Activated naive CD4-positive, alpha-beta T cell (primary cell): Measurements from ENCODE around the gene TMTC2.
"Not testable (repeated sequence)": the region's sequence is repeated elsewhere in the genome, so short reads cannot be mapped to it uniquely, and the experiment has no call there.

Experiments used
- DNase-seq, 4 experiments: peaks; one replicate each; lab custom pipeline; 2025; lab: John Stamatoyannopoulos, UW

The TMTC2 gene

GRCh38 chr12:83082690-83083276, 396.1 kb downstream of the TMTC2 start:
- DNase-seq = no peak

- DNase-seq = no peak
Observed at GRCh38 chr12:83083616-83084015, 396.9 kb downstream of the TMTC2 start.

- no peak for DNase-seq
Observed at GRCh38 chr12:83084516-83085234, 398.0 kb downstream of the TMTC2 start.

GRCh38 chr12:83086023-83086422, 399.3 kb downstream of the TMTC2 start:
- no peak for DNase-seq

GRCh38 chr12:83089575-83089974, 402.9 kb downstream of the TMTC2 start:
- no peak for DNase-seq

GRCh38 chr12:83092129-83092528, 405.4 kb downstream of the TMTC2 start:
- no peak for DNase-seq

- no peak for DNase-seq
Observed at GRCh38 chr12:83092606-83093005, 405.9 kb downstream of the TMTC2 start.

- DNase-seq = no peak
Observed at GRCh38 chr12:83093426-83093825, 406.7 kb downstream of the TMTC2 start.

GRCh38 chr12:83097643-83098342, 411.1 kb downstream of the TMTC2 start:
- no peak for DNase-seq

- DNase-seq = no peak
Observed at GRCh38 chr12:83099436-83099835, 412.7 kb downstream of the TMTC2 start.

- no peak for DNase-seq
Observed at GRCh38 chr12:83102499-83102898, 415.8 kb downstream of the TMTC2 start.

- DNase-seq = no peak
Observed at GRCh38 chr12:83106873-83107272, 420.2 kb downstream of the TMTC2 start.

- DNase-seq = no peak
Observed at GRCh38 chr12:83110424-83110823, 423.7 kb downstream of the TMTC2 start.

GRCh38 chr12:83113945-83114344, 427.2 kb downstream of the TMTC2 start:
- no peak for DNase-seq

- DNase-seq = no peak
Observed at GRCh38 chr12:83114966-83115365, 428.3 kb downstream of the TMTC2 start.

- DNase-seq = not testable (repeated sequence)
Observed at GRCh38 chr12:83117926-83118325, 431.2 kb downstream of the TMTC2 start.

- DNase-seq = no peak
Observed at GRCh38 chr12:83121897-83122622, 435.4 kb downstream of the TMTC2 start.

GRCh38 chr12:83122623-83122934, 435.9 kb downstream of the TMTC2 start:
- DNase-seq = no peak

GRCh38 chr12:83123039-83123438, 436.3 kb downstream of the TMTC2 start:
- no peak for DNase-seq

GRCh38 chr12:83128540-83128939, 441.8 kb downstream of the TMTC2 start:
- DNase-seq = no peak

- DNase-seq = no peak
Observed at GRCh38 chr12:83130178-83130577, 443.5 kb downstream of the TMTC2 start.

- no peak for DNase-seq
Observed at GRCh38 chr12:83132360-83132759, 445.7 kb downstream of the TMTC2 start.

GRCh38 chr12:83136411-83136810, 449.7 kb downstream of the TMTC2 start:
- DNase-seq = no peak
